Ascending aorta (tissue), 2 donors: Measurements from ENCODE around the gene ADAMTS17. TPM values are rescaled to one million over a fixed set of nuclear protein-coding genes. Genes with fewer than 3 reads are reported as not detected.

ENCODE experiments used
- DNase-seq, 2 donors: peaks; one replicate each; pipeline ENCODE4 v3.0.0-alpha.2; 2019; ENCODE audit warnings: low spot score in 2 of 2
- H3K27ac ChIP-seq, 2 donors: fragments of 200-600 bp; sonication (generic); one replicate each; pipeline ENCODE4 v1.5.1; 2016 to 2017; ENCODE audit warnings: mild to moderate bottlenecking in 1 of 2
- H3K27me3 ChIP-seq: fragments of 200-600 bp; sonication (generic); one replicate; pipeline ENCODE4 v1.5.1; 2017
- H3K36me3 ChIP-seq, 2 donors: fragments of 200-600 bp; sonication (generic); one replicate each; pipeline ENCODE4 v1.5.1; 2016
- H3K4me1 ChIP-seq, 2 donors: fragments of 200-600 bp; sonication (generic); one replicate each; pipeline ENCODE4 v1.5.1; 2016 to 2017; ENCODE audit warnings: mild to moderate bottlenecking in 1 of 2
- H3K4me3 ChIP-seq, 2 donors: fragments of 200-600 bp; sonication (generic); one replicate each; pipeline ENCODE4 v1.5.1; 2016 to 2017; ENCODE audit warnings: mild to moderate bottlenecking in 1 of 2
- H3K9me3 ChIP-seq, 2 donors: fragments of 200-600 bp; sonication (generic); one replicate each; pipeline ENCODE4 v1.5.1; 2016
- CTCF ChIP-seq, 3 experiments: fragments of 200-600 bp in 2 of 3; fragments of 450-650 bp in 1 of 3; sonication (generic) in 2 of 3; IDR thresholded peaks; one replicate each; pipeline ENCODE4 v1.5.1; 2016 to 2019; ENCODE audit warnings: antibody characterized with exemption in 3 of 3, mild to moderate bottlenecking in 1 of 3, moderate library complexity in 1 of 3
- intact Hi-C: fragments of 100-400 bp; cut with DNase I; formaldehyde crosslinking; loops from one replicate; pipeline ENCODE4 v1.15.1; 2023
- total RNA-seq: library from RNA; depleted of rRNA; stranded (reverse); fragments of >200 nt; gene quantifications from one replicate; pipeline ENCODE4 v1.1.0, GENCODE V29; 2016

ADAMTS17 gene
- total RNA-seq, 1 donor from 2014 or later = 2.8 TPM

GRCh38 chr15:100250176-100250800 lies 91.5 kb downstream of the ADAMTS17 start:
- TF ChIP-seq CTCF (IDR thresholded peaks at IDR 0.05) = no peak

GRCh38 chr15:100249096-100249815 lies 92.5 kb downstream of the ADAMTS17 start:
- H3K4me1 ChIP-seq = peaks cover 0 to 15% of the 10 kb centered on the region in 2 donors
- H3K27ac ChIP-seq = no peak overlapping the region
- intact Hi-C loops = no loop called here
- H3K9me3 ChIP-seq = no peaks in the 10 kb centered on the region
- TF ChIP-seq CTCF (IDR thresholded peaks at IDR 0.05) = no peak
- no peak overlapping the region for H3K4me3 ChIP-seq
- no peaks in the 10 kb centered on the region for H3K27me3 ChIP-seq
- no peaks in the 10 kb centered on the region for H3K36me3 ChIP-seq
- DNase-seq = peak in 1 of 2 donors; percentile 54

More at GRCh38 chr15:100250176-100250800, 91.5 kb downstream of the ADAMTS17 start:
- Histone ChIP-seq H3K36me3 (no peaks in the 10 kb centered on the region), H3K4me3 (no peak overlapping the region), H3K27me3 (no peaks in the 10 kb centered on the region), H3K27ac (peak overlapping the region in 1 of 2 donors; percentile 7), H3K4me1 (peaks cover 0 to 5% of the 10 kb centered on the region in 2 donors), H3K9me3 (no peaks in the 10 kb centered on the region)
- peak in 1 of 2 donors; percentile 58 for DNase-seq
- intact Hi-C loops = no loop called here

GRCh38 chr15:100248236-100248635 lies 93.5 kb downstream of the ADAMTS17 start:
- no peak for TF ChIP-seq CTCF (IDR thresholded peaks at IDR 0.05)
- Histone ChIP-seq H3K36me3 (no peaks in the 10 kb centered on the region), H3K4me3 (no peak overlapping the region), H3K9me3 (no peaks in the 10 kb centered on the region), H3K4me1 (peaks cover 0 to 17% of the 10 kb centered on the region in 2 donors), H3K27me3 (no peaks in the 10 kb centered on the region), H3K27ac (no peak overlapping the region)
- intact Hi-C loops = no loop called here
- peak in 1 of 2 donors; percentile 35 for DNase-seq

- TF ChIP-seq CTCF (IDR thresholded peaks at IDR 0.05) = no peak
- H3K27me3 ChIP-seq = no peaks in the 10 kb centered on the region
Observed at GRCh38 chr15:100247228-100248225, 94.2 kb downstream of the ADAMTS17 start.

GRCh38 chr15:100245855-100246254 lies 95.9 kb downstream of the ADAMTS17 start:
- Histone ChIP-seq H3K4me1 (peaks cover 5 to 30% of the 10 kb centered on the region in 2 donors), H3K27me3 (no peaks in the 10 kb centered on the region), H3K9me3 (no peaks in the 10 kb centered on the region), H3K4me3 (no peak overlapping the region), H3K27ac (no peak overlapping the region), H3K36me3 (no peaks in the 10 kb centered on the region)
- TF ChIP-seq CTCF (IDR thresholded peaks at IDR 0.05) = no peak
- no peak for DNase-seq
- intact Hi-C loops = no loop called here

More at GRCh38 chr15:100247228-100248225, 94.2 kb downstream of the ADAMTS17 start:
- intact Hi-C loops = no loop called here
- no peak overlapping the region for H3K4me3 ChIP-seq
- H3K4me1 ChIP-seq = peaks cover 2 to 19% of the 10 kb centered on the region in 2 donors
- no peaks in the 10 kb centered on the region for H3K9me3 ChIP-seq
- peak in 1 of 2 donors; percentile 58 for DNase-seq
- H3K27ac ChIP-seq = no peak overlapping the region
- H3K36me3 ChIP-seq = no peaks in the 10 kb centered on the region
